GM19438 (cell line): ENCODE results near the gene ARID5B.
A peak's percentile ranks its signal among the peaks of the same experiment; 100 is the strongest.

ENCODE experiments used
- ATAC-seq: cut with Tn5 transposase; IDR thresholded peaks from one replicate; pipeline ENCODE4 v1.9.1; 2021; ENCODE audit warnings: low read depth; ENCODE audit not compliant: unreplicated experiment

ARID5B gene

DNA sequence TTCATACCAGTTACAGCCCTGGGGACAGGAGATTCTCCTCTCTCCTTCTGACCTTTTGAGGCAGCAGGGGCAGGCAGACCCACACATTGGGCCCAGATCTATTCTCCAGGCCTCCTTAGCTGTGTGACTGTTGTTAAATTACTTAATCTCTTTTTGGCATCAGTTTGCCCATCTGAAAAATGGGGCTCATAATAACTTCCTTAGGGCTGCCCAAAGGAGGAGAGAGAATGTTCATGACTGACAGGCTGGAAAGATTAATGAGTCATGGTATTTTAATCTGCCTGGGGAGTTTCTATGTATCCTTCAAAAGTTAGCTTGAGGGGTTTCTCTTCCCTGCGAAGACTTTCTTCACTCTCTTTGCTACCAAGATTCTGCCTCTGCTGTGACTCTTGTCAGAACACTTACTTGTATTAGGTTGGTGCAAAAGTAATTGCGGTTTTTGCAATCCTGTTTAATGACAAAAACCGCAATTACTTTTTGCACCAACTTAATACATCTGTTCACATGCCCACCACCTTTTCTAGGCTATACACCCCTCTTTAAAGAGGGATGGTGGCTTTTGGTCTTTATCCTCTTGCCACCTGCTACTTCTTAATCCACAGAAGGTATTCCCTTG, 83.4 kb downstream of the ARID5B start:
- no peak for ATAC-seq

GRCh38 chr10:61985715-61986114, 84.2 kb downstream of the ARID5B start:
- no peak for ATAC-seq

- no peak for ATAC-seq
These were observed 84.9 kb downstream of the ARID5B start for GRCh38 chr10:61986382-61986781.

- no peak for ATAC-seq
These were observed 85.4 kb downstream of the ARID5B start for GRCh38 chr10:61986788-61987492.

GRCh38 chr10:61987537-61987936, 86.0 kb downstream of the ARID5B start:
- ATAC-seq: peak; percentile 23

- ATAC-seq: peak; percentile 97
These were observed 86.5 kb downstream of the ARID5B start for GRCh38 chr10:61987951-61988379.

GRCh38 chr10:61989995-61990760, 88.7 kb downstream of the ARID5B start:
- ATAC-seq: no peak

DNA sequence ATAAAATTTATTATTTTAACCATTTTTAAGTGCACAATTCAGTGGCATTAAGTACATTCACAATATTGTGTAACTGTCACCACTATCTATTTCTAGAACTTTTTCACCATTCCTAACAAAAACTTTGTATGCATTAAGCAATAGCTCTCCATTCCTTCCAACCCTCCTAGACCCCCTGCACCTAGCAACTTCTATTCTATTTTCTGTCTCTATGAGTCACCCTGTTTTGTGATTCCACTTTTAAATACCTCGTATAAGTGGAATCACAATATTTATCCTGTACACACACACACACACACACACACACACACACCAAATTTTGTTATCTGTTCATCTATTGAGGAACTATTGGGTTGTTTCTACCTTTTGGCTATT, 89.2 kb downstream of the ARID5B start:
- no peak for ATAC-seq

- ATAC-seq: no peak
These were observed 89.7 kb downstream of the ARID5B start for GRCh38 chr10:61991166-61991565.

- ATAC-seq: no peak
These were observed 90.6 kb downstream of the ARID5B start for GRCh38 chr10:61992059-61992460.

DNA sequence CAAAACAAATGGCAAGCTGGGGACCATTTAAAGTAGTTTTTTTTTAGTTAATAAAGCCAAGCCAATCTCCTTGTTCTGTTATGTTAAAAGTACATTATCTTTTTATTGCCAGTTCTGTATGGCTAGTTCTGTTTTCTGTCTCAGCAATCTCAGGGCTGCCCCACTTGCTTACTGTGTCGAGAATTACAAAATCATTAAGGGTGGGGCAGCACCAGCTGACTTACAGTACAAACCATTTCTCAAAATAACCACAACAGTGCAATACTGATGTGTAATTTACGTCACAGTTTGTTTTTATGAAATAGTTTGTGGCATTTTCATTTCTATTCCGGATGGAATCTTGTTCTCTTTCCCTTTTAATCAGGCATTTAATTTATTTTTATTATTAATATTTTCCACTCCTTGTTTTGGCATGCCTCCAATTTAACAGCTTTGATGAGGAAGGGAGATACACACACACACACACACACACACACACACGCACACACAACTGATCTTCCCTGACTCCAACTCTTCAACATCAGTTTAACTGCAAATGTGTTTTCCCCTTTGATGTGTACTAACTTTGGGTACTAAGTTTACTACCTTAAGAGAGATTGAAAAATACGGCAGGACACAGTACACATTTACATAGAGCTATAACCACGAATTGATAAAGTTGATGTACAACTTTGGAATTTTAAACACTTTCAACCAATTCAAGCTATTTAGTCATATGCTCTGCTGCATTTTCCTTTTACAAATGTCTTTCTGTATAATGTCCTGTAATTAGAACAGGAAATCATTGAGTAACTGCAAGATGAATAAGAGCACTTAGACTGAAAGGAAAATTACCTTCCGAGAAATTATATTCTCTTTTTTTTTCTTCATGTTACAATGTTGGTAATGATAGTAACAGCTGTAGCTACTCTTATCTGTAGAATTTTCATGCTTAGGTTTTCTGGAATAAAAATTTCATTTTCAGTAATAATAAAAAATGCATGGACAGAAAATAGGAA, 91.5 kb downstream of the ARID5B start:
- ATAC-seq: no peak

- no peak for ATAC-seq
These were observed 92.4 kb downstream of the ARID5B start for GRCh38 chr10:61993711-61994401.

DNA sequence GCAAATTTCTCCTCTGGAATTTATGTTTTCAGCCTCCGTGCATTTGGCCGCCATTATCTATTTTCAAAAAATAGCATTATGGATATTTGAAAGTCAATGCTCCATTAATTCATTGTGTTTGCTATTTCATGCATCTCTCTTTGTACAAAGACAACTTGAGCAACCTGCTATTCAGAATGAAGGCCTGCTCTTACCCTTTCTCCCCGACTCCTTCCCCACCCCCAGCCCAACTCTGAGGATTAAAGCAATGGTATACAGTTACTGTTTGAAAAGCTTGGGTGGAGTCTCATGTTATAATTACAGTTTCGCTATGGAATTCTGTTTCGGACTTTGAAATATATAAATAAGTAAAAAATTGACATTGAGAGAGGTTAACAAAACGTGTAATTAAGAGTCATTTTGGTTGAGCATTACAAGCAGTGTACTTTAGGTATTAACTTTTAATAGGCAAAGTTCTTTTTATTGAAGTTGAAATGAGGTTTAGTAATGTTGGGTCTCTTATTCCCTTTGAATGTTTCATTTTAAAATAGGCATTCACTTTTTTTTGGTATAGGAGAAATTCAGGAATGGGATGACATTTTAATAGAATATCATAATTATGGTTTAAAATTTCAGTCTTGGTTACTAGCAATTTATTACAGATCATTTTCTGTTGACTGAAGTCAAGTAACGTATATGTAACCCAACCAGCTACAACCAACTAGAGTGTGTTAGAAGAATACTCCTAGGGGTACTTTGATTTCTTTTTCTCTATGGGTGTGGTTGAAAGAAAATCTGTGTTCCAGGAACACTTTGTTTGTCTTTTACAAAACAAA, 93.1 kb downstream of the ARID5B start:
- no peak for ATAC-seq

- ATAC-seq: no peak
These were observed 93.7 kb downstream of the ARID5B start for GRCh38 chr10:61995220-61995503.

GRCh38 chr10:61998937-61999336, 97.4 kb downstream of the ARID5B start:
- ATAC-seq: no peak

GRCh38 chr10:62000037-62000603, 98.6 kb downstream of the ARID5B start:
- peak; percentile 75 for ATAC-seq

DNA sequence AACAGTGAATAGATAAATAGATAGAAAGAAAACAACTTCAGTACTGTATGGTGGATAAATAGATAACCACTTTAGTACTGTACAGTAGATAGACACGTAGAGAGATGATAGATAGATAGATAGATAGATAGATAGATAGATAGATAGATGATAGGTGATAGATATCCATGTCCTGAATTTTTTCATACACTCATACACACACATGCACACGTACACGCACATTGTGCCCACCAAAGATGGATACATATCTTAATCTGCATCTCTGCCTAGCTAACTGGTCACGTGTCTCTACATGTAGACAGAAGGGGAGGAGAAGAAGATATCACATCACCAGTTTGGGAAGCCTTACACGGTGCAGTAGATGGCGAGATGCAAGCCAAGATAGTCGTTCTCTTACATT, 99.2 kb downstream of the ARID5B start:
- ATAC-seq: no peak

GRCh38 chr10:62001898-62002297, 100.4 kb downstream of the ARID5B start:
- no peak for ATAC-seq

DNA sequence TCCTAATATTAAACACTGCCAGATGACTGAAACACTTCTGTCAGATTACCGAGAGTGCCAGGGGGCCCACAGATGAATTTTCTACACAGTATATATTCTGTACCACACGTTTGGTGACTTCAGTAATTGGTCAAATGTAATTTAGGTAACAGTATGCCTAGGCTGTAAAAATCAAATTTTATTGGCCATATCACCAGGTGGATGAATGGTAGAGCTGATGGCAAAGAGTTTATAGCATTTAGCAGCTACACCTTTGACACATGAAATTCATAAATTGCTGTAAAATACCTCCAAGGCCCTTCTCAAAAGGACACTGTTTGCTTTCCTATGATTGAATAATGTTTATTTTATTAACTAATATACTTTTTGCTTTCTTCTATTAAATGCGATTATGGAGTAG, 101.3 kb downstream of the ARID5B start:
- no peak for ATAC-seq
